GM10266 (cell line): ENCODE data around the gene RBM15B.

Source experiments
- DNase-seq: peaks from one replicate; pipeline ENCODE4 v3.0.0; 2012; ENCODE audit errors: extremely low spot score
- CTCF ChIP-seq: IDR thresholded peaks from 2 replicates; pipeline ENCODE4 v1.5.1; 2012; ENCODE audit warnings: mild to moderate bottlenecking, low read depth; ENCODE audit not compliant: control insufficient read depth, insufficient read depth; ENCODE audit errors: missing control alignments

RBM15B gene

GRCh38 chr3:51391075-51391565, at the start of gene RBM15B:
TSS of gene RBM15B (plus strand) at chr3:51391285. CDS start at chr3:51391400, 115 bp downstream.
- peak; percentile 98 for DNase-seq
- peak; percentile 96 for TF ChIP-seq CTCF

GRCh38 chr3:51343918-51344687, 47.0 kb upstream of the RBM15B start:
- DNase-seq: no peak
- no peak for TF ChIP-seq CTCF

- DNase-seq: no peak
- no peak for TF ChIP-seq CTCF
Measured at GRCh38 chr3:51350751-51351150, 40.3 kb upstream of the RBM15B start.

- no peak for TF ChIP-seq CTCF
- no peak for DNase-seq
Measured at GRCh38 chr3:51353131-51353530, 38.0 kb upstream of the RBM15B start.

- DNase-seq: no peak
- no peak for TF ChIP-seq CTCF
Measured at GRCh38 chr3:51353691-51354090, 37.4 kb upstream of the RBM15B start.

GRCh38 chr3:51354172-51354571, 36.9 kb upstream of the RBM15B start:
- no peak for DNase-seq
- no peak for TF ChIP-seq CTCF
